Neural progenitor cell (in vitro differentiated cells): ENCODE data around the gene SPRED2.

ENCODE experiments used
- CTCF ChIP-seq: fragments of 200-600 bp; sonication (generic); IDR thresholded peaks from 2 replicates; pipeline ENCODE4 v1.5.1; 2017; ENCODE audit warnings: antibody characterized with exemption, mild to moderate bottlenecking
- EZH2 ChIP-seq: fragments of 200-600 bp; sonication (generic); IDR thresholded peaks from 2 replicates; pipeline ENCODE4 v1.6.1; 2017; ENCODE audit warnings: antibody characterized with exemption, mild to moderate bottlenecking, moderate library complexity
- EZH2phosphoT487 ChIP-seq: fragments of 200-600 bp; sonication (generic); IDR thresholded peaks from 2 replicates; pipeline ENCODE4 v1.6.1; 2017; ENCODE audit warnings: antibody characterized with exemption

- TF ChIP-seq CTCF (no peak), EZH2 (no peak), EZH2phosphoT487 (no peak)
Measured at GRCh38 chr2:65279756-65280155, 152.6 kb downstream of the SPRED2 start.
